ENCODE results near the gene TRDMT1. TPM values are rescaled to one million over a fixed set of nuclear protein-coding genes. Genes with fewer than 3 reads are reported as not detected.

TRDMT1 gene, protein sequence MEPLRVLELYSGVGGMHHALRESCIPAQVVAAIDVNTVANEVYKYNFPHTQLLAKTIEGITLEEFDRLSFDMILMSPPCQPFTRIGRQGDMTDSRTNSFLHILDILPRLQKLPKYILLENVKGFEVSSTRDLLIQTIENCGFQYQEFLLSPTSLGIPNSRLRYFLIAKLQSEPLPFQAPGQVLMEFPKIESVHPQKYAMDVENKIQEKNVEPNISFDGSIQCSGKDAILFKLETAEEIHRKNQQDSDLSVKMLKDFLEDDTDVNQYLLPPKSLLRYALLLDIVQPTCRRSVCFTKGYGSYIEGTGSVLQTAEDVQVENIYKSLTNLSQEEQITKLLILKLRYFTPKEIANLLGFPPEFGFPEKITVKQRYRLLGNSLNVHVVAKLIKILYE
- total RNA-seq: 10 to 100 TPM in 2 of 3 donors, 1 to 10 TPM in 1; 5.8 to 18.6 (median 13.4) TPM

DNA sequence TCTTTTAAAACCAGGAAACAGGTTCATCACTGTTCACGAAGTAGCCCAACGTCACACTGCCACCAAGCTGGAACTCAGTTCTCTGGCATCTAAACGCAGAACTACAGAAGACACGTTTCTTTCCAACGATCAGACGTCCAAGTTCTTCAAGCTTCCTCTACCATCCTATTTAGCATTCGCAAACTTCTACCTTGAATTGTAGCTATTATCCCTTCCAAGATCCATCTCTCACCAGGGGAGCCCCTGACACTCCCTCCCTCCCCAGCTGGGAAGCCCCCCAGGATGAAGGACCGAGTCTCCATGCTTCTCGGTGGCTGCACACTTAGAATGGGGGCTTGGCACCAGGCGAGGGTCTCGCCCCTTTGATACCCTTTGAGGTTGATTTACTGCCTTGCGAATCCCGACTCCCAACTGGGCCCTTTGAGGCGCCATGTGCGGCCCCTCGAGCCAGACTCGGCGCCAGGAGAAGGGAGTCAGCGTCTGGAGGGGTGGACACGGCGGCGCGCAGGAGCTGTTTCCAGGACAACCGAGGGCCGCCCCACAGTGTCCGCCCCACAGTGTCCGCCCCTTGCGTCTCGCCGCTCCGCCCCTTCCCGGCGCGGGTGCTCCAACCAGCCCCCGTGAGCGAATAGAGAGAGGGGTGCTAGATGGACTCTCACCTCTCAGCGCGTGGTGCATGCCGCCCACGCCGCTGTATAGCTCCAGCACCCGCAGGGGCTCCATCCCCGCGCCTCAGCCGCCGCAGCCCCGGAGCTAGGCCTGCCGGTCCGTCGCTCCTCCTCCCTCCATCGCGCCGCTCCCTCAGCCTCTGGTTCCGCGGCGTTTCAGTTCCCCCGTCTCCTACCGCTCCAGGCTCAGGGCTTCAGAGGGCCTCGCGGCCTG, at the start of gene TRDMT1:
TSS of gene TRDMT1 (minus strand) at position 761 of the 882 bp plus-strand sequence. CDS start at position 723, 38 bp downstream.
- Histone ChIP-seq H3K9me3 (no peaks in the 10 kb centered on the region), H3K27me3 (no peaks in the 10 kb centered on the region), H3K4me3 (peak within 1 kb of the TSS; percentile 62 to 88 (median 63)), H3K27ac (peak within 1 kb of the TSS; percentile 97 to 98), H3K36me3 (no peaks in the 10 kb centered on the region), H3K4me1 (no peaks in the 10 kb centered on the region)
- DNase-seq (ENCODE audit: low spot score in 2 of 2): peak; percentile 71 to 75
- intact Hi-C loops (cut with DNase I; ENCODE audit: low total_unique reads): no loop called here
- TF ChIP-seq POLR2A (IDR thresholded peaks at IDR 0.05): peak; percentile 29
- peak; percentile 72 to 77 (median 74) for TF ChIP-seq POLR2AphosphoS5 (IDR thresholded peaks at IDR 0.05)
- no peak for TF ChIP-seq CTCF (IDR thresholded peaks at IDR 0.05)

DNA sequence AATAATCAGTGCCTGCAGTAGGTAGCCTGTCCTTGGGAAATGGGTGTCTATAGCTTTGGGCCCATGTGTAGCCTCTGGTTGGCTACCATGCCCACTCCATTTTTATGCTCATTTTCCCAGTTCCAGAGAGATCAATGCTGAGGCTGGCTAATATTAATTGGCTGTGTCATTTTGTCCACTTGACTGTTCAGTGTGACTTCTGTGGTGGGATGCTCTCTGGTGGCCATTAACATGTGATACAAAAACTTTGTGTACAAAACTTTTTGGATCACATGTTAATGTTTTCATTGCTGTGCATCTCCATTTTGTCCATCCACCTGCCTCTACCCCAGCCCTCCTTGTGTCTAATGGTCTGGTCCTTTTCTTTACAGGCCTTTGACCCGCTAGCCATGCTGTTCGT, 49.3 kb upstream of the TRDMT1 start:
- intact Hi-C loops (cut with DNase I; ENCODE audit: low total_unique reads): no loop called here
- no peaks in the 10 kb centered on the region for H3K27me3 ChIP-seq
- H3K9me3 ChIP-seq: no peaks in the 10 kb centered on the region
- no peaks in the 10 kb centered on the region for H3K4me1 ChIP-seq
- H3K27ac ChIP-seq: no peak overlapping the region
- H3K36me3 ChIP-seq: no peaks in the 10 kb centered on the region
- no peak for TF ChIP-seq CTCF (IDR thresholded peaks at IDR 0.05)
- no peak for TF ChIP-seq POLR2A (IDR thresholded peaks at IDR 0.05)
- TF ChIP-seq POLR2AphosphoS5 (IDR thresholded peaks at IDR 0.05): no peak
- H3K4me3 ChIP-seq: no peak overlapping the region
- DNase-seq (ENCODE audit: low spot score in 2 of 2): no peak

- no peaks in the 10 kb centered on the region for H3K36me3 ChIP-seq
- intact Hi-C loops (cut with DNase I; ENCODE audit: low total_unique reads): no loop called here
- H3K27me3 ChIP-seq: no peaks in the 10 kb centered on the region
- no peak for DNase-seq (ENCODE audit: low spot score in 2 of 2)
- H3K4me3 ChIP-seq: no peak overlapping the region
- no peaks in the 10 kb centered on the region for H3K4me1 ChIP-seq
- TF ChIP-seq POLR2A (IDR thresholded peaks at IDR 0.05) (no peak), CTCF (IDR thresholded peaks at IDR 0.05) (no peak), POLR2AphosphoS5 (IDR thresholded peaks at IDR 0.05) (no peak)
- no peak overlapping the region for H3K27ac ChIP-seq
- no peaks in the 10 kb centered on the region for H3K9me3 ChIP-seq
Observed at GRCh38 chr10:17249820-17250219, 48.3 kb upstream of the TRDMT1 start.

- DNase-seq (ENCODE audit: low spot score in 2 of 2): no peak
- Histone ChIP-seq H3K27me3 (no peaks in the 10 kb centered on the region), H3K36me3 (no peaks in the 10 kb centered on the region), H3K4me3 (no peak overlapping the region), H3K9me3 (no peaks in the 10 kb centered on the region), H3K4me1 (no peaks in the 10 kb centered on the region), H3K27ac (no peak overlapping the region)
- intact Hi-C loops (cut with DNase I; ENCODE audit: low total_unique reads): no loop called here
- TF ChIP-seq POLR2AphosphoS5 (IDR thresholded peaks at IDR 0.05) (no peak), POLR2A (IDR thresholded peaks at IDR 0.05) (no peak), CTCF (IDR thresholded peaks at IDR 0.05) (no peak)
Observed at GRCh38 chr10:17248964-17249363, 47.5 kb upstream of the TRDMT1 start.

DNA sequence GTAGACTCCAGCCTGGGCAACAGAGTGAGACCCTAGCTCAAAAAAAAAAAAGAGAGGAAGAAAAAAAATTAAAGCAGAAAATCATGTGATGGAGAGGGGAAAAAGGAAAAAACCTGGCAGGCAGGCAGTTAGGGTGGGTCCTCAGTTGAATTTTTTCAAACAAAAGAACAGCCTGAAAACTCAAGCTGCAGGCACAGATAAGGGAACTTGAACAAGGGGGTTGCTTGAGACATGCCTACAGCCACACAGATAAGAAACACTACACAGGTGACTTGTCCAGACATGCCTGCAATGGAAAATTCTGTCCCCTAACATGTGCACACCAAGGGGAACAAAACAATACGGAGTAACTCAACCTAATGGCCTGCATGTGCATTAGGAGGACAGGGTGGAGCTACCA, 45.7 kb upstream of the TRDMT1 start:
- H3K4me1 ChIP-seq: no peaks in the 10 kb centered on the region
- no peaks in the 10 kb centered on the region for H3K27me3 ChIP-seq
- TF ChIP-seq POLR2AphosphoS5 (IDR thresholded peaks at IDR 0.05) (no peak), CTCF (IDR thresholded peaks at IDR 0.05) (no peak), POLR2A (IDR thresholded peaks at IDR 0.05) (no peak)
- intact Hi-C loops (cut with DNase I; ENCODE audit: low total_unique reads): no loop called here
- H3K4me3 ChIP-seq: no peak overlapping the region
- no peak for DNase-seq (ENCODE audit: low spot score in 2 of 2)
- no peak overlapping the region for H3K27ac ChIP-seq
- H3K36me3 ChIP-seq: no peaks in the 10 kb centered on the region
- no peaks in the 10 kb centered on the region for H3K9me3 ChIP-seq

Data from breast epithelium (tissue), 4 donors.